ENCODE data around the gene RALGPS1.

RALGPS1 gene

DNA sequence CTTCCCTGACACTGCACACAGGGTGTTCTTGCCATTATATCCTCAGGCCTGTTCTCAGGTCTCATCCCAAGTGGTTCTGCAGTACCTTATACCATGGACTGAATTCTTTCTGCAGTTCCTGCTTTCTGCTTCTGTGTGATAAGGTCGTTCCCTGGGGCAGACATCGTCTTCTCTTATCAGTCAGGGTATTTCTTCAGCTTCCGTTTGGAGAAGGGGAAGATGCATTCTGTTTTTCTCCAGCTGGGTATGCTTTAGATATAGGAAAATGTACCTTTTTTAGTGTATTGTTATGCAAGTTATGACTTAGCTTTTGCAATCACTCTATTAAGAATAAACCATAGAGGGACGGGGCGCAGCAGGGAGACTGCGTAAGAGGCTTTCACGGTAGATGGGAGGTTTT lies 31.1 kb downstream of the RALGPS1 start:
- intact Hi-C loops (cut with DNase I): no loop called here
- DNase-seq: no peak

DNA sequence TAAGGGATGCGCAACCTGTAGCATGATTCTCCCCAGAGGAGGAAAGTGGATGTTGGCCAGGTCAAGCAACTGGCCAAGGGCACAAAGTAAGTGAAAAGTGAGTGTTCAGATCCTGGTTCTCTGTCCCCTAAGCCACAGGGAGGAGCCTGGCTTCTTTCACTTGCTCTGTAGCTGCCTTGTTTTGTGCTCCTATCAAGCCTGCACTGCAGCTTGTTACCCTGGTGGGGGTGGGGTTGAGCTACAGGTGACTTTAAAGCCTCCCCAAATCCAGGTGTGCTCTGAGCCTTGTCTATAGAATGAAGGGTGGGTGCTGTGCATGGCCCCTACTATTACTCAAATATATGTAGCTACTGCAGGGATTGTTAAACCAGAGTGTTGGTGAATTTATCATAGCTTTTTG lies 32.9 kb downstream of the RALGPS1 start:
- intact Hi-C loops (cut with DNase I): no loop called here

DNA sequence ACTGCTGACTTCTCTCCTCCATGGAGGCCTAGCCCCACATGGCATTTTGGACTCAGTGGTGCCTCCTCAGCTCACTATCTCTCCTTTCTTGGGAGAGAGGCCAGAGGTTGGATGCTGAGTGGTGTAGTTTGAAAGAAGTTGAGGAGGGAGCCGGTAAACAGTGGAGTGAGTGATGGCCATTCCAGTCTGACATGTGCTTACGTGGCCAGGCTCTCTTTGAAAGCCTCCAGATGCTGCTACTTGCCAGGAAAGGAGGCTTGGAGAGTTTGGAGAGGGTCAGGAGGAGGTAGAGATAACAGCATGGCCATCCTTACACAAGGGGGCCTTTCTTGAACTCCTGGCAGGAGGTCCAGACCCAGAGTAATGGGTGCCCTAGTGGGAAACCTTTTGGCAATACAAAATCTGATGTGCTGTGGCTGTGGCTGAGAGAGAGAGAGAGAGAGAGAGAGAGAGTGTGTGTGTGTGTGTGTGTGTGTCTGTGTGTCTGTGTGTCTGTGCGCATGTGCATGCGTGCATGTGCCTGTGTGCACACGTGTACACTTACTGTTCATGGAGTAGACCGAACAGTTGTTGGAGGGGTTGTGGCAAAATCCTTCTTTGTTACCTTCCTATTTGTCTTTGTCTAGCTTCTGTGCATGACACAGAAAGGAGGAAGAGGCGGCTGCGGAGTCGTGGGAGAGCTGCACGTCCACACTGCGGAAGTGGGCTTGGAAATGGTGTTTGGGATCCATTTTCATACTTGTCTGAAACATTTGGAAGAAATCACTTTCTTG lies 37.8 kb downstream of the RALGPS1 start:
- no peak for DNase-seq
- intact Hi-C loops (cut with DNase I): no loop called here

More for the DNA sequence above, 32.9 kb downstream of the RALGPS1 start:
- peak in 1 of 42 donors; percentile 24 for DNase-seq

DNA sequence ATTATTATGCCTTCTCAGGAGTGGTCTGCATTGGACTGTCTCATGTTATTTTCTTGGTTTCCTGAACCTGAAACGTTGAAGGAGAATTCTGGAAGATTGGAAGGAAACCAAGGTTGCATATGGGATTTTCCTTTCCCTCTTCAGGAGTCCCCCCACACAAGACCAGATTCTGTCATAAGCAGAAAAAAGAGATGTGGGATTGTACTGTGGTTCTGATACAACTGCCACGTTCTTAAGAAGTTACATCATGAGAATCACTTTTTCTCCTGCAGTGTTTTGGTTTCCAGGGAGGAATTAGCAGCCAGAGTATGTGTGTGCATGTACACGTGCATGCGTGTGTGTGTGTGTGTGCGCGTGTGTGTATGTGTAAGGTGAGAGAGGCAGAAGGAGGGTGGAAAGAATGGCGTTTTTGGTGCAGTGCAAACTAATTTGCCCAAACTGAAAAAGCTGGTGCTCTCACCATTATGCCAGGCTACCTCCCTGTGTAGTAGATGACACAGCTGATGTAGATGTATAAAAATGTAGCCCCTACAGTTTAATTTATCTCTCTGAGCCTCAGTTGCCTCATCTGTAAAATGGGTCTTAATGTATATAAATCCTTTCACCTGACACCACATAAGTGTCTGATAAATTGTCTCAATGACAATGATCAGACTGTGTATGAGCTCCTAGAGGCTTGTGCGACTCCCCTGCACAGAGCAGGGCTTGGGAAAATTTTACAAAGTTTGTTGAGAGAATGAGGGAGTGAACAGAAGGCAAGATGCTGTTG lies 38.6 kb downstream of the RALGPS1 start:
- intact Hi-C loops (cut with DNase I): no loop called here
- DNase-seq: no peak

DNA sequence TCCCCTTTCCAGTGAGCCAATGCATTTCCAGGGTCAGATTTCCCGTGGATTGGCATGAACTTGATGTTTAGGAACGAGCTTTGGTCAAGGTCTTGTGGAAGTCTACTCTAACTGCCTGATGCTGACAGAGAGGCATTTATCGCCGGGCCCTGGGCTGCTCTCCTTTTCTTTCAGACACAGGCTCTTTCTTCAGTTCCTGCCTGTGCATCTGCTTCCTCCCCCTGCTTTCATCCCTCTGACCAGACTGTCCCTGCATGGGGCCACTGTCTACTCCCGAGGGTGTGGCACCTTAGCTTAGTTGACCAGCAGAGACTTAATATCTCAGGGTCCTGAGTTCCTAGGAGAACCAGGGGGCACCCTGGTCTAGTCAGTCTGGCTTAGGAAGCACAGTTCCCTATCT lies 41.2 kb downstream of the RALGPS1 start:
- peak in 10 of 42 donors; percentile 19 to 55 (median 34) for DNase-seq
- intact Hi-C loops (cut with DNase I): no loop called here

DNA sequence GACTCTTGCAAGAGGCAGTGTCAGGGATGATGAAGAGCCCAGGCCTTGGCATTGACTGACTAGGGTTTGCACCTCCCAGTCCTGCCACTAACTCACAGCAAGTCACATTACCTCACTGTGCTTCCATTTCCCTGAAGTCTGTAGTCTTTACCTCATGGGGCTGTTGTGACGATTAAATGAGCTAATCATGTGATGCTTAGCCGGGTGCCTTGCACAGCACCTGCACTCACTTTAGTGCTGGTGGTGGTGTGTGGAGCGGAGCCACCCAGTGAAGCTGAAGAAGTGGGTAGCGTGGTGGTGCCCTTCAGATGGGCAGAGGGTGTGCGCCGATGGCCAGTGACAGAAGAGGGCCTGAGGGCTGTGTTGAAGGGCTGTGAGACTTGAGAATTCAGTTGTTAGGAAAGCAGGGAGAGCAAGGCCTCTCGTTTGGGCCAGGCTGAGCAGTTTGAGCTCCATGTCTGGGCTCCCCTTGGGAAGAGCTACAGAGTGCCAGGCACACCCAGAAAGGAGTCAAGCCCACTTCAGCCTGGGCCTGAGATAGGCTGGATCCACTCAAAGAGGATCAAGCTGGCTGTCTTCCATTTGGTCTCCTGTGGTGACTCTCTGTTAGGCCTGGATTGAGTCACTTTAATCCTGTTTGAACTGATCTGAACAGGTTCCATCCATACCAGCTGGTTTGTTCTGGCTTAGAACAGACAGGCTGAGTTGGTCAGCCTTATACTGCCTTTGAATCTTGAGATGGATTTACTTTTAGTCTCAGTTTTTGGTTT lies 42.5 kb downstream of the RALGPS1 start:
- intact Hi-C loops (cut with DNase I): no loop called here
- DNase-seq: no peak

DNA sequence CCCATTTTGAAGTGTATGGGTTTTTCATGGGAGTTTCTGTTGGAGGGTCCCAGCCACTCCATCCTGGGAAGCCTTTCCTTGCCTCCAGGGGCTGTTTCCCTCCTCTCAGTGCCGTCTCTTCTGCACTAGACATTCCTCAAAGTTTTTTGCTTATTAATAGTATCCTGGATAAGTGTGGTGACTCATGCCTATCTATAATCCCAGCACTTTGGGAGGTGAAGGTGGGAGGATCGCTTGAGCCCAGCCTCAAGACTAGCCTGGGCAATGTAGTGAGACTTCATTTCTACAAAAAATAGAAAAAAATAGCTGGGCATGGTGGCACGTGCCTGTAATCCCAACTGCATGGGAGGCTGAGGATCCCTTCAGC lies 43.1 kb downstream of the RALGPS1 start:
- intact Hi-C loops (cut with DNase I): no loop called here
- peak in 4 of 42 donors; percentile 13 to 56 (median 40) for DNase-seq

DNA sequence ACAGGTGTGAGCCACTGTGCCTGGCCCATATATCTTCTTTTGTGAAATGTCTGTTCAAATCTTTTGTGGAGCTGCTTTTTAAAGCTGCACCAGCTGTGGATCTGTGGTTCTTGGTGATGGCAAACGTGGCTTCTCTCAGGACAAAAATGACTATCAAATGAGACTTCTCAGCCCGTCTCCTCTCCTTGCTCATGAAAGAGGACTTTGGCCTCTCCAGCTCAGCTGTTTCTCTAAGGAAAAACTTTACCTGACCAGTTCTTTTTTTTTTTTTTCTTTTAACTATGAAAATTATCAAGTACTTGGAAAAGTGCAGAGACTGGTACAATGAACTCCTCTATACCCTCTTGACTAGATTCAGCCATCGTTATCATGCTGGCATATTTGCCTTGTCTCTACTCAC lies 44.8 kb downstream of the RALGPS1 start:
- intact Hi-C loops (cut with DNase I): no loop called here
- no peak for DNase-seq

DNA sequence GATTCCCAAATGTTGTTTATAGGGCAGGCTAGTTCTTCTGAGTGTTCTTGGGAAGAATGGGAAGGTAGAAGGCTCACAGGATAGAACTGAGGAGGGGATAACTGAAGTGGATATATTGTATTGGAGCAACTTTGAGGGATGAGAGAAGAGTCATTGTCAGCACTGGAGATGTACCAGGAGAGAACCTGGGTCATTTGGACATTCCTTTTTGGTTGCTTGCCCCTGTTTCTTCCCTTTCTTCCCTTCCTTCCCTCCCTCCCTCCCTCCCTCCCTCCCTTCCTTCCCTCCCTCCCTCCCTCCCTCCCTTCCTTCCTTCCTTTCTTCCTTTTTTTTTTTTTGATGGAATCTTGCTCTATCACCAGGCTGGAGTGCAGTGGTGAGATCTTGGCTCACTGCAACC lies 45.3 kb downstream of the RALGPS1 start:
- no peak for DNase-seq
- intact Hi-C loops (cut with DNase I): no loop called here

DNA sequence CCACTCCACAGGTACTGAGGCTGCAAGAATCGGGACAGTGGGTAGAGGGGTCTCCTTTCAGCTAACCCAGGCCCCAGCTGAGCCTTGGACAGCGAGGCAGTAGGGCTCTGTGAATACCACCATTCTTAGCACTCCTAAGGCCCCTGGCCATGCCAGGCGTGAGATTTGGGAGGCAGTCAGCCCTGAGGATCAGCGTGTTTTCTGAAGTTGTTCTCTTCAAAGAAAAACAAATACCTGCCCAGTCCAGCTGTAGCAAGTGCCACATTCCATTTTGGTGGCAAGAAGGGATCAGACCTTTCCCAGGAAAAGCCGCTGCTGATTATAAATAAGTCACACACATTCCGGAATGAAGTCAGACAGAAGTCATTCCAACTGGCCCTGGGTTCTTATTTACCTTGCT lies 47.8 kb downstream of the RALGPS1 start:
- no peak for DNase-seq
- intact Hi-C loops (cut with DNase I): no loop called here

DNA sequence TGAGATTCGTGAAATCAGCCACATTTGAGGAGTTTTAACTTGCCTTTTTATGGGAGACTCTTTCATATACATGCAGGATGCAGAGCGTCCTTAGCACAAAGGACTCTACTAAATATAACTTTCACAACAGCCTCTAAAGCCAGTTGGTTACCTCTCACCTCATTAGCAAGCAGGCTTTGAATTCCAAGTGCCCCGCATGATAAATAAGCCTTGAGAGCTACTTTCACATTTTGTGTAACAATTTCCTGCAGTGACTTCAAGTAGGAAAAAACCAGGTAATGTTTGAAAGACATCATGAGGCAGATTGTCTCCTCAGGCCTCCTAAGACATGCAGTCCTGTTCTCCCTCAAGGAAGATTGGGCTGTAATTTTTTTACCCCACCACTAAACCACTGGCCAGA lies 50.5 kb downstream of the RALGPS1 start:
- no peak for DNase-seq
- intact Hi-C loops (cut with DNase I): no loop called here

DNA sequence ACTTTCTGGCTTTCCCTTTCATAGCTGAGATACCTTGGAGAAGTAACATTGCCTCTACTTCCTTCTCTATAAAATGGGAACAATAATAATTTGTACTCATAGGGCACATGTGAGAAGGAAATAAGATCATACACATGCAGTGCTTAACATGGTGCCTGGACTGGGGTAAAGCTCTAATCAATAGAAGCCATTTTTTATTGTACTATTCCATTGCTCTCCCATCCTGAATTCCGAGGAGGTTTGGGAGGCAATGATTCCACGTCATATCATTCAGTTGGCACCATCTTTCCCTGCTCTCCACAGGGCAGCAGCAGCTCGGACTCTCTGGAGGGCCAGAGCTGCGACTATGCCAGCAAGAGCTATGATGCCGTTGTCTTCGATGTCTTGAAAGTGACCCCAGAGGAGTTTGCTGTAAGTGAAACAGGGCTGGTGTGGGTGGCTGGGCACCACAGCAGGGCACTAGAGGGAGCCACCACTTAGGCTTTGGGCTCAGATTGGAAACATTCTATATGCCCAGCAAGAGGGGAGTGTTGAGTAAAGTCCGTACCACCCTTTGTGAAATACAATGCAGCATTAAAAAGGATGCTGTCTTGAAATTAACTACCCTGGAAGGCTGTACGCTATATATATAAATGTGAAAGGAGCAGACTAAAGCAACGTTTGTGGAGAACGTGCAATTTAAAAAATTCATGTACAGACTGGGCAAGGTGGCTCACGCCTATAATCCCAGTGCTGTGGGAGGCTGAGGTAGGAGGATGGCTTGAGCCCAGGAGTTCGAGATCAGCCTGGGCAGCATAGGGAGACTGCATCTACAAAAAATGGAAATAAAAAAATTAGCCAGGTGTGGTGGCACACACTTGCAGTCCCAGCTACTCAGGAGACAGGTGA lies 51.2 kb downstream of the RALGPS1 start:
- peak in 41 of 42 donors; percentile 21 to 84 (median 64) for DNase-seq
- intact Hi-C loops (cut with DNase I): no loop called here

DNA sequence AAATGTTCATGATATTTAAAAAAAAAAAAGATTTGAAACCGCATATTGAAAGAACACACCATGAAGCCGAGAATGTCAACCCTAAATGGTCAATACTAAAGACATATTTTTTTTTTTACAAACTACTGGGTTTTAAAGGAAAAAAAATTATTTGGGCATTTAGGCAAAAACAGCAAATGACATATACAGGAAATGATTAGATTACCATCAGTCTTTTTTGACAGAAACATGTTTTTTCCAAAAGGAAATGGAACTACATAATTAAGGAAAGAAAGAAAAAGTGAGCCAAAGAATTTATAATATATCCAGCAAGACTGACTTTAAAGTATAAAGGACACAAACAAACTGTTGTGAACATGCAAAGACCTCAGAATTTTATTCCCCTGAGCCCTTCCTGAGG lies 56.7 kb downstream of the RALGPS1 start:
- no peak for DNase-seq

DNA sequence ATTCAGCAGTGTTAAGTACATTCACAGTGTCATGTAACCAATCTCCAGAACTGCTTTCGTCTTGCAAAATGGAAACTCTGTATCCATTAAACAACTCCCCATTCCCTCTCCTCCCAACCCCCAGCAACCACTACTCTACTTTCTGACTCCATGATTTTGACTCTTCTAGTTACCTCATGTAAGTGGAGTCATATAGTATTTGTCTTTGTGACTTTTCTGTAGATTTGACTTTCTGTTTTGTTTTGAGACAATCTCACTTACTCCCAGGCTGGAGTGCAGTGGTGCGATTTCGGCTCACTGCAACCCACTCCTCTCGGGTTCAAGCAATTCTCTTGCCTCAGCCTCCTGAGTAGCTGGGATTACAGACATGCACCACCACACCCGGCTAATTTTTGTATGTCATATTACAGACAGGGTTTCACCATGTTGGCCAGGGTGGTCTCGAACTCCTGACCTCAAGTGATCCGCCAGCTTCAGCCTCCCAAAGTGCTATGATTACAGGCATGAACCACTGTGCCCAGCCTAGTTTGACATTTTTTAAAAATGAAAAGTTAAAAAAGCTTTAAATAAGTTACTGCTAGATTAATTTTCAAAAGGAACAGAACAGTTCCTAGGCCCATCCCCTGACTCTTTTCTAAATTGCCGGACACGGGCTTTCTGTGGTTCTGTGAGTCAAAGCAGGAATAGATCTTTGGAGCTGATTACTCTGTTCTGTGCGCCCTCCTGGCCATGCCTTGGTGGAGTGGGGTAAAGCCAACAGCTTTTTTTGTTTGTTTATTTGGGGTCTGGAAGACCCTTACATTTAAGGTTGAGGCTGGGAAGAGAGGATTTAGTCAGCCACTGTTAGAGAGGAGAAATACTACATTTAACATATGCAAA lies 59.3 kb downstream of the RALGPS1 start:
- intact Hi-C loops (cut with DNase I): no loop called here
- no peak for DNase-seq

More for the DNA sequence above, 56.7 kb downstream of the RALGPS1 start:
- intact Hi-C loops (cut with DNase I): no loop called here

DNA sequence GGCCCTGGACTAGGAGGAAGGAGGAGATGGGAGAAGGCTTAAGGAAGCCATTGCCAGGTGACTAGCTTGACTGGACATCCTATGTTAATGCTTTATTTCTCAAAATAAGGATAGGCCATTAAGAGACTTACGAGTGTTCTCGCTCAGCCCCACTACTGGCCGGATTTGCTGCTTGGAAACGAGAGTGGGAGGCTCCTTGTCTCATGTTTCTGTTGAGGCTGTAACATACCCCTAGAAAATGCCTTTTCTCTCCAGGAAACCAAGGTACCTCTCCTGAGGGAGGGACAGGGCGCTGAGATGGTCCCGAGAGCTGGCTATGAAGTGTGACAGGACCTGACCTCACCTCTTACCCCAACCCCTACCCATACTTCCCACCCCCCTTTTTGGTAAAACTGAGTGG lies 60.0 kb downstream of the RALGPS1 start:
- DNase-seq: no peak
- intact Hi-C loops (cut with DNase I): no loop called here

DNA sequence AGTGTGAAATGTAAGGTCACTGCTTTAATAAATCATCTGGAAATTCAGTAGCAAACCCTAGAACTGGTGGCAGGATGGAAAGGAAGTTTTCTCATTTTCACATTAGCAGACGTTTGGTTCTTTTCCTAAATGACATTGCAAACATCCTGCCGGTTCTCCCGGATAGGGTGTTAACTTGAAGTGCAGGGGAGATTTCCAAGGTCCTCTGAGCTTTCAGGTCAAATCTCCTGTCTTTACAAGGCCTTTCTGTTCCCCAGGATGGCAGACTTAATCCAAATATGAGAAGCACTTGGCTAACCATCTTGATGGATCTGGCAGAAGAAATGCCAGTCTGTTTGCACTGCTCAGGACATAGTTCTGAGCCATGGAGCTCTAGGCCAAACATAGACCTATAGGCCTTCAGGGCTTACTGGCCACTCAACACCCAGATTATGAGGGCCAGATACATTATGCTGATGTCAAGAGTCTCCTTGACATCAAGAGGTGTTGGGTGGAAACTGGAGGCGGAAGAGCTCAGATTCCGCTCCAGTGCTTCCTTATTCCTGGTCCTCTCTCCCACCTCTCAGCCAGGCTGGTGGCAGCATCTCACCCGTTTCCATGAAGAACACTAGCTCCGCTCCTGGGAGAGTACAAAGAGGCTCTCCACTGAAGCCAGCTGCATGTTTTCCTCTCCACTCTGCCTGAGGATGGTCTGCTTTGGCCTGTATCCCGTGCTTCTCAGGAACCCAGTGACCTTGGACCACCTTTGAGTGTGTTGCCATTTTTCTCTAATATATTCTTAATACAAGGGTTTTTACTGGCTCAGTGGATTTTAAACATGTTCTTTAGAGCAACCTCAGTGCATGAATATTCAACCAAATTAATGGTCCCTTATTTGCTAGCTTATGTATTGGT lies 61.0 kb downstream of the RALGPS1 start:
- intact Hi-C loops (cut with DNase I): no loop called here
- DNase-seq: no peak

DNA sequence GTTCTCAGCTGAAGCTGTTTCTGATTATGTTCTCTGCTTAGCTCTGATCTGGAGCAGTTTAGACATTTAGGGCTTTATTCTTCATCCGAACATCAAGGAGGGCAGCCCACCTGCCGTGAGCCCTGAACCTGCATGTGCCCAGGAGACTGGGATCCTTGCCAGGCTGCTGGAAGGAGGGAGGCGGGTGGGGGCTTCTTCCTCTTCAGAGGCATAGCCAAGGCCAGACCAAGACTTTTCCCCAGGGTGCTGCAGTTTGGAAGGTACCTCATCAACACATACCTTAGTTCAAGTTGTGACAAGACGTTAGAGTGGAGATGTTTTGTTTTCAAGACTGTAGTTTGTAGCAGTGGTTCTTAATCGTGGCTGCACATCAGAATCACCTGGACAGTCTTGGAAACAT lies 64.9 kb downstream of the RALGPS1 start:
- DNase-seq: no peak
- intact Hi-C loops (cut with DNase I): no loop called here
